NK-92 (cell line): ENCODE data around the gene BAIAP2L2.
"Not testable (repeated sequence)": the region's sequence is repeated elsewhere in the genome, so short reads cannot be mapped to it uniquely, and the experiment has no call there.

ENCODE experiments used
- DNase-seq: peaks from one replicate; lab custom pipeline; 2025; ENCODE audit not compliant: unreplicated experiment; lab: John Stamatoyannopoulos, UW

The BAIAP2L2 gene

DNA sequence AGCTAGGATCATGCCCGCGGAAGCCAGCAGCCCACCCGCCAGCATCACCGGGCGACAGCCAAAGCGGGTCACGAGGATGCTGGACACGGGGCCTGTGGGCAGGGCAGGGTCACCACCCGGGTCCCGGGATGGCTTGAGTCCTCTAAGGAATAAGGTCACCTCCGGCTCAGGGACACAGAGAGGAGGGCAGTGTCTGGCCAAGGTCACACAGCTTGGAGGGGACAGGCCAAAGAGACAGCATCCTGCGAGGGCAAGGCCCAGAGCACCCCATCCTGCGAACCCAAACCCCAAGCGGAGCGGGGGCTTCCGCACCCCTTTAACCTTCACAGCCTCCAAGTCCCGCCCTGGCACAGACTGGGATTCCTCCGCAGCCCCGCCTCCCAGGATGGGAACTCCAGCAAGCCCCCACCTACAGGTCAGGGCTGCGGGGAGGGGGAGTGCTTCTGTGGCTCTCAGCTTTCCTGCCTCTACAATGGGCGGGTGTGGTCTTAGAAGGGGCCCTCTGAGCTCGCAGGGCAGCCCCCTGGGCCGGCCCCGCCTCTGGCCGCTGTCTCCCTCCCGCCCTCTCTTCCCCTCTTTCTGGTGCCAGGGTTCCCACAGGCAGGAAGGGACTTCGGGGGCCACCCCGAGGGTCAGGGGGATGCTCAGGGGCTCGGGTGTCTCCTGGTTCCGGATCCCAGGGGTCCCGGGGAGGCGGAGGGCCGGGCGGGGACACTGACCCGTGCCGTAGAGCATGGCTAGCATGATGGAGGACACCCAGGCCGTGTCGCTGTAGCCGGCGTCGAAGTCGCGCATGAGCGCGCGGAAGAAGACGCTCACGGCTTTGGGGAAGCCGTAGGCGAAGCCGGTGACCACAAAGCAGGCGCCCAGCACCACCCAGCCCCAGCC is 28.3 kb downstream of the BAIAP2L2 start:
- no peak for DNase-seq

DNA sequence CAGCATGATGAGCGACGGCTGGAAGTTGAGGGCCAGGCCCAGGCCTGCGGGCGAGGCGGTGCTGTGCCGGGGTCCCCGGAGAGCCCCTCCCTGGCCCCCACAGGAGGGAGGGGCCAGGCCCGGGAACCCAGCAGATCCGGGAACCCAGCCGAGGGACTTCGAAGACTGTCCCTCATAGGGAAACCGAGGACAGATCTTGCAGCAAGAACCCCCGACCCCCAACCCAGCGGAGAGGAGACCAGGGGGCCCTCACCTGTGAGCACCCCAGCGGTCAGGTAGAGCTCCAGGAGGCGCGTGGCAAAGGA is 28.9 kb downstream of the BAIAP2L2 start:
- DNase-seq = no peak

DNA sequence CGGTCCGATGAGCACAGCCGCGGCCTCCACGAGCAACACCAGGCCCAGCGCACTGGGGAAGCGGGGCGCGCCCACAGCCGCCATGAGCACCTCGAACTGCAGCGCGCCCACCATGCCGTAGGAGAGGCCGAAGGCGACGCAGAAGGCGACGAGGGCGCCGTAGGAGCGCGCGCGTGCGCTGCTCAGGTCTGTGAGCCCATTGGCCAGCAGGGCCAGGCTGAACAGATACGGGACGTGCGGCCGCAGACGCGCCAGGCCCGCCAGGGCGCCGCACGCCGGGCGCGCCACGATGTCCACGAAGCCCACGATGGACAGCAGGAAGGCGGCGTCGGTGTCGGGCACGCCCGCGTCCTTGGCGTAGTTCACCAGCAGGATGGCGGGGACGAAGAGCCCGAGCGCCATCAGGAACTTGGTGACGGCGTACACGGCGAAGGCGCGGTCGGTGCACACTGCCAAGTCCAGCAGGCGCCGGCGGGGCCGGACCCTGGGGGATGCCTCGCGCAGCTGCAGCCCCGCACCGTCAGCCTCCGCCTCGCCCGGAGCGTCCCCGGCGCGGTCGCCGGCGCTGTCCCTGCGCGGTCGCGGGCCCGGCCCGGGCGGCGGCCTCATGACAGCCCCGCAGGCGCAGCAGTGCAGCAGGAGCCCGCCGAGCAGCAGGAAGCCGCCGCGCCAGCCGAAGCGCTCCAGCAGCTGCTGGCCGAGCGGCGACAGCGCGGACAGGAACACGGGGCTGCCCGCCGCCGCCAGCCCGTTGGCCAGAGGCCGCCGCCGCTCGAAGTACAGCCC is 29.4 kb downstream of the BAIAP2L2 start:
- no peak for DNase-seq

DNA sequence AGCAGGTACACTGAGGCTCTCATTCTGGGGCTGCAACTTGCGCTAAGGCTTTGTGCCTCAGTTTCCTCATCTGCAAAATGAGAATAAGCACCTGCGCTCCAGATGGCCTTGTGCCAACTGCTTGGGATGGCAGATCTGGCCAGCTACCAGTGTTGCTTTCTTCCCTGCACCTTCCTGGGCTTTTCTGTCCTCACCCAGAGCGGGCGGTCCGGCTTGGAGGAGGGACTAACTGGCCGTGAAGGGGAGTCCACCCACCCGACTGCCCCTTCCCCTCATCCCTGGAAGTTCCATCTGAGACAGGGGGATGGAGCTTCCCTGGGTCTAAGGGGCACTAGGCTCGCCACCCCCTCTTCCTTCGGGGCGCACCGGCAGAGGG is 30.0 kb downstream of the BAIAP2L2 start:
- no peak for DNase-seq

DNA sequence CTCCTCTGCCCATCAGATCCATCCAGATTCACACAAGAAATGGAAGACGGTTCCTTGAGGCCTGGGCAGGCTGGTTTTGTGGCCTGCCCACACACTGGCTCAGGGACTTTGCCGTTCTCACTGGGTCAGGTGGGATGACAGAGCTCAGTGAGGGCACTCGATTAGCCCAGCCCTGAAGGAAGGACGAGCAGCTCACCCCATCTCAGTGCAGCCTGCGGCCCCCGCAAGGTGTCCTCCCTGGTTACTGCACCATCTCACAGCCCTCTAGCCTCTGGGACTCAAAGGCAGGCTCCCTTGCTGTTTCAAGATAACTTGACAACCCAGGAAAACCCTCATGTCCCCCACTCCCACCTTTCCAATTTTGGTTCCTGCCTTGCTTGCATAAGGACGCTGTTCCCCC is 30.7 kb downstream of the BAIAP2L2 start:
- no peak for DNase-seq

DNA sequence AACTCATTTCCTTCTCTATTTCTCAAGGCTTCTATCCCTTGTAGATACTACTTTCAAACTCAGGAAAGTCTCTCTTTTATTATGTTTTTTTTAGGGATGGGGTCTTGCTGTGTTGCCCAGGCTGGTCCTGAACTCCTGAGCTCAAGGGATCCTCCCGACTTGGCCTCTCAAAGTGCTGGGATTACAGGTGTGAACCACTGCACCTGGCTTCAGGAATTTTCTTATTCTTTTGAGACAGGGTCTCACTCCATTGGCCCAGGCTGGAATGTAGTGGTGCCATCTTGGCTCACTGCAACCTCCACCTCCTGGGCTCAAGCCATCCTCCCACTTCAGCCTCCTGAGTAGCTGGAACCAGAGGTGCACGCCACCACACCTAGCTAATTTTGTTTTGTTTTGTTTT is 31.3 kb downstream of the BAIAP2L2 start:
- not testable (repeated sequence) for DNase-seq

DNA sequence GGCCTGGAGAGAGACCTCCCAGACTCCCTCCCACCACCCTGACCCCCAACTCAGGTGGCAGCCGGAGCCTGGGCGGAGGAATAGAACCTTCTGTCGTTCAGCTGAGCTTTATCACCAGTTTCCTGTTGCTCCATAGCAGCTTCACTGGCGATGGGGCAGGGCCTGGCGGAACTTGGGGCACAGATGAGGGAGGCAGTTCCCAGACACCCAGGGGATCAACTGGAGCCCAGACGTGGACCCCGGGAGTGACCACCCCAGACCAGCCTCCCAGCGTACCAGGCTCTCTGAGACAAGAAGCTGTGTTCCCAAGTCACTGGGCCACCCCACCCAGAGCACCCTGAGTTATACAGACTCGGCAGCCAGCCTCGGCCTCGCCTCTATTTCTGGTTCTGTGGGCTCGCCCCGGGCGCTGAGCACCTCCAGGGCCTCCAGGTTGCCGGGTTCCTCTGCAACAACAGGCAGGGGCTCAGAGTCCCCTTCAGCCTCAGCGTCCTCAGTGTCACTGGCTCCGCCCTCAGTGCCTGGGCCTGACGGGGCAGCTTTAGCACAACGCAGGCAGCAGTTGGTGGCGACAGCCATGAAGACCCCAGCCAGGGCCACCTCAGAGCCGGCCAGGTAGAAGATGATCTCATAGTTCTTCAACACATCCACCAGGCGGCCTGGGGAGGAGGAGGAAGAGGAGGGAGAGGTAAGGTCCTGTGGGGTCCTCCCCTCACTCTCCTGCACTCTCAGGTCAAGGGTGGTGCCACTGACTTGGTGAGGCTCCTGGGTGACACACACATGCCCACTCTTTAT is 32.2 kb downstream of the BAIAP2L2 start:
- DNase-seq = no peak

DNA sequence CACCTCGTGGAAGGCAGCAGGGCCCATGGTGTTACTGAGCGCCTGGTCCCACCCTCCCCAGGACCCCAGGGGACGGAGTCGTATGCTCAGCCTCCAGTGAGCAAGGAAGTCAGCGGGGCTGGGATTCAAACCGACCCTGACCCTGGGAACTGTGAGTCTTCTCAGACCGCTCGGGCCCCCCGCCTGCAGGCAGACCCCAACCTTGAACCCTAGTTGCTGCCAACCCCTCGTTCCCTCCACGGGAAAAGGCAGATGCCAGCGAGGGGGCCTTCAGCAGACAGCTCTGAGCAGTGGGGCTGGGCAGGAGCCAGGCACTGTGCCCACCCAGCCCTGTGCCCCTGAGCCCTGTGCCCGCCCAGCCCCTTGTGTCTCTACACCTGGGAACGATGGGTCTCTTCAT is 32.9 kb downstream of the BAIAP2L2 start:
- no peak for DNase-seq

DNA sequence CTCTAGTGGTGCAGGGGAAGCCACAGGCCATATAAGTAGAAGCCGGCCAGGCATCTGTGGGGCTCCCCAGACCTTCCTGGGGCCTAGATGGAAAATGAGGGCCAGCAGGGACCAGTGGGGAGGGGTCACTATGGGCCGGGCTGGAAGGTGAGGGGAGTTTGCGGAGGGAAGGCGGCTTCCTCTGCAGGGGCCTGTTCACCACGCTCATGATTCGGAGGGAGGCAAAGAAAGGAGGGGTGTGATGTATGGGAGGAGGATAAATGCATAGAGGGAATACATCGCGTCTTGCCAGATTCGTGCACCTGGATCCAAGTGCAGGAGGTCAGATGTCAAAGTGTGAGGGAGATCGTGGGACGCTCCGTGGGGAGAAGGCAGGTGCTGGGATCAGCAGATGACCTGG is 33.4 kb downstream of the BAIAP2L2 start:
- no peak for DNase-seq

DNA sequence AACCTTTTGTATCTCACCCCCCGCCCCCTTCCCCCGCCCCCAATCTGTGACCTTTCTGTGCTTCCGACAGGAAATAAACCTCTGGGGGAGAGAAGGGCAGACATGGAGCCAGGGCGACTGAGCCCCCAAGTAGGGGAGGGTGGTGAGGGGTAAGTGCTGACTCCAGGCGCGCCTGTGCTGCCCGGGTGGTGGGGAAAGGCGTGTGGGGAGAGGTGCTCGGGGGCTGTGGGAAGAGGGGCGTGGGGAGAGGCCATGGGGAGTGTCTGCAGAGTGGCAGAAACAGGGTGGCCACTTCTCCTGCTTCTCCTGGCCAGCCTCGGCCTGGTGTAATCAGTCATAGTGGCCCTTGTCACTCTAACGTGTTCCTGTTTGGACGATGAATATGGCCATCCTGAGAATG is 34.5 kb downstream of the BAIAP2L2 start:
- no peak for DNase-seq

DNA sequence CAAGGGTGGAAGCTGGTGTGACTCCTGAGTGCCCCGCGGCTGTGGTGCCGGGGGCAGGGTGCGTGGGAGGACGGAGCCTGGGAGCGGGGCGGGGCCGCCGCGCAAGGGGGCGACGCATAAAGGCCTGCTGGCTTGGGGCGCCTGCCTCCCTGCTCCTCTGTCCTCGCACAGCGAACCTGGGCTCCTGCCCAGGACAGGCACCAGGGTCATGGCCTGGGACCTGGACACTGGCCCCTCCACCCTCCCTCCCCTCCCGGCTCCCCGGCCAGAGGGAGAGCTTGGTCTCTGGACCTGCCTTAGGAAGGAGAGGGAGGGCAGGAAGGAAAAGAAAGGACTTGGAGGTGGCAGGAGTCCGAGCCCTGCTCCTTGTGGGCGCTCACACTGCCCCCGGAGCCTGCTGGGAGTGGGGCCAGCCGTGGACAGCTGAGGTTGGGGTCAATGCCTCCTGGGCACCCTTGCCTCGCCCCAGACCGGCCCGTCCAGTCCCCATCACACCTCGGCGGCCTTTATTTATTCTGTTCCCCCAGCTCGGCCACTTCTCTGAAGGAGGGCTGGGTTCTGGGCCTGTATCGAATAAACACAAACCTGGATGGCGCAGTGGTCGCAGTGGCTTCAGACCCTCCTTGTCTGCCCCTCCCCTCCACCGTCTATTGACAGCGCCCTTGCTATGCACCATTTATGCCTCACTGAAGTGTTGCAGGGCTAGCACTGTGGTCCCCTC is 35.2 kb downstream of the BAIAP2L2 start:
- DNase-seq = no peak

DNA sequence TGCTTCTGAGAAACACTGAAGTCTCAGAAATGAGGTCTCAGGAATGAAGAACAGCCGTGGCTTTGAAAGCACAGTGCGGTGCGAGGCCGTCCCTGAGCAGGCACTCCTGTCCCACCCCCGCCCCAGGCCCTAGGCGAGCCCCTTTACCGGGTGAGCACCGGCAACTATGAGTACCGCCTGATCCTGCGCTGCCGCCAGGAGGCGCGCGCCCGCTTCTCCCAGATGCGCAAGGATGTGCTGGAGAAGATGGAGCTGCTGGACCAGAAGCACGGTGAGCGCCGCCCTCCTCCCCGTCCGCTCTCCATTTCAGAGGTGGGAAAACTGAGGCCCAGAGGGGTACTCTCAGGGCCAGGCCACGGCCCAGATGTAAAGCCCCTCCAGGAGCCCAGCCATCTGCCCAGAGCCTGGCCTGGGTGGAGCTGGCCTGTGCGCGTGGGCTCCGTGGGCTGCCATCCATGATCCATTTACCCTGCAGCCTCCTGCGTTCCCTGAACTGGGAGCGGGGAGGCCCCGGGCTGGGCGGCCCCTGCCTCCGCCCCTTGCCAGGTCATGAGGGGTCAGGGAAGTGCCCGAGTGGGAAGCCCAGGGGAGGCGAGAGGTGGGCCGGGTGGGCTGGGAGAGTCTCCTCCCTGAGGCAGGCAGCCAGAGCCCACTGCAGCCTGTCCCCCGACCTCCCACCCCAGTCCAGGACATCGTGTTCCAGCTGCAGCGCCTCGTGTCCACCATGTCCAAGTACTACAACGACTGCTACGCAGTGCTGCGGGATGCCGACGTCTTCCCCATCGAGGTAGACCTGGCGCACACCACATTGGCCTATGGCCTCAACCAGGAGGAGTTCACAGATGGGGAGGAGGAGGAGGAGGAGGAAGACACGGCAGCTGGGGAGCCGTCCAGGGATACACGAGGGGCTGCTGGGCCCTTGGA is 36.0 kb downstream of the BAIAP2L2 start:
- DNase-seq = no peak

DNA sequence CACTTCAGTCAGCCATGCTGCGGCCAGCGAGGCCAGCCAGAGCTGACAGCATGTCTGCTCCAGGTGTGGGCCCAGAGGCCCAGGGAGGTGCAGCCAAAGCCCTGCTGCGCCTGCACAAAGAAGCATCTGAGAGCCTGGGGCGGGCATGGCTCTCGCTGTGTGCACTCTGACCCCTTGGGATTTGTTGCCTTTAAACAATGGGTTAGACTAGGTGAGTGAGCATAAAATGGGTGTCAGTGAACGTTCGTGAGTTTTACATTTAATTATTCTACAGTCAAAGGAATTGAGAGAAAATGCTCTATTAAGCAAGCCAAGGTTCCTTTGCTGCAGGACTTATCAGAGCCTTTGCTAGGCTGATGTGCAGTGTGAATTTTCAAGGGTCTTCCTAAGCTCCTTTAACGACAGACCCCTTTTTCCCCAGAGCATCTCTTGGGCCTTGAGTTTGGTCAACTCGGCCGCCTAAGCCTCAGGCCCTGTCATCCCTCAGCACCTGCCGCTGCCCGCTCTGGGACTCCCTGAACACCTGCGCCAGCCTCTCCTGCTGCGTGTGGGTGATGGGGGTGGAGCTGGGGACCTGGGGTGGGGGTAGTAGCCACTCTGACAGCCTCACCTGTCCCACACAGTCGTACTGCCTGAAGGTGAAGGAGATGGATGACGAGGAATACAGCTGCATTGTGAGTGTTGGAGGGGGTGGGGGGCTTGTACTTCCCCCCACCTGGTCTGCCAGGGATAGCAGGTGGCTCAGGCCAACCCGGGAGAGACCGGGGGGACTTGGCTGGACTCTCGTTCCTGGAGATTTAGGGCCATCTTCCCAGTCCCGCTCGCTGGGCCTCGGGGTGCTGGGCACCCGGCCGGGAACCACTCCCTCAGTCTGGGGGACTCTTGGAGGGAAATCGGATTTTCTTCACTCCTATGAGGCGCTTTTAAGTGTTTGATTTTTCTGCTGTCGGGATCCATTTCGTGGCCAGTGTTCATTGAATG is 37.0 kb downstream of the BAIAP2L2 start:
- DNase-seq = no peak

DNA sequence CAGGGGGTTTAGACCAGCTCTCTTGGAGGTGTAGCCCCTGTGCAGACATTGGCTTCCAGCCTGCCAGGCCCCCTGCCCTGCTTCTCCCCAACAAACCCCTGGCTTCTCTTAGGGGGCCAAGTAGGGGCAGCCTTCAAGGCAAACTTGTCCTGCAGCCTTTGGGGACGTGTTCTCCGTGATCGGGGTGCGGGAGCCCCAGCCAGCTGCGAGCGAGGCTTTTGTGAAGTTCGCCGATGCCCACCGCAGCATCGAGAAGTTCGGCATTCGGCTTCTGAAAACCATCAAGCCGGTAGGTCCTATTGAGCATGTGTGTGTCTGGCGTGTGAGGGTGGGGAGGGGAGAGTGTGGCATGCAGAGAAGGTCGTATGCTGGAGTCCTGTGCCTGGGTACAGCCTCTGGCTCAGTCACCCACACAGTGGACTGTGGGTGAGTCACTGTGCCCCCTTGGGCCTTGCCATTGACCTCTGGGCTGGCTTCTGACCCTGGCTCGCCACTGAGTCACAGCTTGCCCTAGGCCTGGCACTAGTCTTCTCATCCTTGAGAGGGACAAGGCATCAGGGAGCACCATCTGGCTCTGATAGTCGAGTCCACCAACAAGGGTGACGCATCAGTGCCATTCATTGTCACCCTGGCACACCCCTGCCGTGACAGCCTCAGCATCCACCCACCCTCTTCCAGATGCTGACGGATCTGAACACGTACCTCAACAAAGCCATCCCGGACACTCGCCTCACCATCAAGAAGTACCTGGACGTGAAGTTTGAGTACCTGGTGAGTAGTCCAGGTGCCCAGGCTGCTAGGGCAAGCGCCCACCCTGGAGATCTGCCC is 37.9 kb downstream of the BAIAP2L2 start:
- no peak for DNase-seq

DNA sequence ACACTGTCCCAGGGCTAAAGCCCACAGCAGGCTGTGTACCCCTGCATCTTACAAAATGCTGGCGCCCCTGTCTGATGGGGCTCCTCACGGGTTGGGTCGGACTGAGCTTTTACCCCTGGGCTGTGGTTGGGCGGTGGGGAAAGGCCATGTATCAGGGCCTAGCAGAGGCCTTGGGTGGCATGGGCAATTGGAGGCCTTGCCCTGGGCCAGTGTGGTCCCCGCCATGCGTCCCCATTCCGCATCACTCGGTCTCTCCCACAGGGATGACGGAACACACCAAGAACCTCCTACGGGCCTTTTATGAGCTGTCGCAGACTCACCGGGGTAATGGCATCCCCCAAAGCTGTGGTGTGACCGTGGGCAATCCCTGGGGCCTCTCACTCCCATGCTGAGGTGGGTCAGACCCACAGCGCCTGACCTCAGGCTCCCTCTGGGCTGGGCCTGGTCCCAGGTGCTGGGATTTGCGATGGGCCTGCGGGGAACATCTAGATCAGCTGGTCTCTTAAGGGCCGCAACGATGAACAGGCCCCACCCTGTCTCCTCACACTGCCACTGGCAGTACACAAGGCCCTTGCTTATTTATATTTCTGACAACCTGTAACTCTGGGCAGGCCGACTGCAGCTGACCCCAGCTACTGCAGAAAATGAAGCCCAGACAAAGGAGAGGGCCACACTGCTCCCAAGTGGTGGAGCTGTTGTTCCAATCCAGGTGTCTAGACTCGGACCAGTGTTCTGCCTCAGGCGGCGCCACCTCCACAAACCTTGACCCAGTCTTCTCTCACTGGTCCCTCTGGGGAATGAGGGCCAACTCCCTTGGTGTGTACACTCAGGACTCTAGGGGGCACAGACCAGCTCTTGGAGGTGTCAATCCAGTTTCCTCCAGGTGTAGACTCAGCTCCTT is 38.8 kb downstream of the BAIAP2L2 start:
- DNase-seq = no peak

DNA sequence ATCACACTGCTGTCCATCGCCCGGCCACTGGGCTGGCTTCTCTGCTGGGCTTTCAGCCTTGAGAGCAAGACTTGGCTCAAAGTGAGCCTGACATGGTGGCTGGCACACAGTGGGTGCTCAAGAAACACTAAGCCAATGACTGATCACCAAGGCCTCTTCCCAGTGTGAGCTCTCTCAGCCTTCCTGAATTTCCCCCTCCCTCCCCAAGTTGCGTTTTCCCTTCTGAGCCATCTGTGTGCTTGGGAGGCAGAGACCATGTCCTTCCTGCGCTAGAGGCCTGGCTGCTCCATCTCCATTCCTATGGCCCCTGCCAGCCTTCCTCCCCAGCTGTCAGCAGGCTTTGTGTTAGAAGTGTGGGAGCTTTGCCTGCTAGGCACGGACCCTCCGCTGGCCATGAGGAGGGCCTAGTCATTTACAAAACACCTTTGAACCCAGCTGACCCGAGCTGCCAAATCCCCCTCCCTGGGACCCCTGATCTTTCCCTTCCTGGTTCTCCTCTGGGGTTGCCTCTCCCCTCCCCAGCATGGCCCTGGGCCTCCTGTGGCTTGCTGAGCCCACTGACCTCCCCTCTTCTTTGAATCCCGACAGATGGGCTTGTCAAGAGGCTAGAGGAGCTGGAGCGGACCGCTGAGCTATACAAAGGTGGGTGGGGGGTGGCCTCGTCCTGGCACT is 40.1 kb downstream of the BAIAP2L2 start:
- no peak for DNase-seq
